ENCODE measurements around the gene FNDC4.

GRCh38 chr2:27493948-27494283 is 1.1 kb downstream of the FNDC4 start:
- TF ChIP-seq, protein P1, sequence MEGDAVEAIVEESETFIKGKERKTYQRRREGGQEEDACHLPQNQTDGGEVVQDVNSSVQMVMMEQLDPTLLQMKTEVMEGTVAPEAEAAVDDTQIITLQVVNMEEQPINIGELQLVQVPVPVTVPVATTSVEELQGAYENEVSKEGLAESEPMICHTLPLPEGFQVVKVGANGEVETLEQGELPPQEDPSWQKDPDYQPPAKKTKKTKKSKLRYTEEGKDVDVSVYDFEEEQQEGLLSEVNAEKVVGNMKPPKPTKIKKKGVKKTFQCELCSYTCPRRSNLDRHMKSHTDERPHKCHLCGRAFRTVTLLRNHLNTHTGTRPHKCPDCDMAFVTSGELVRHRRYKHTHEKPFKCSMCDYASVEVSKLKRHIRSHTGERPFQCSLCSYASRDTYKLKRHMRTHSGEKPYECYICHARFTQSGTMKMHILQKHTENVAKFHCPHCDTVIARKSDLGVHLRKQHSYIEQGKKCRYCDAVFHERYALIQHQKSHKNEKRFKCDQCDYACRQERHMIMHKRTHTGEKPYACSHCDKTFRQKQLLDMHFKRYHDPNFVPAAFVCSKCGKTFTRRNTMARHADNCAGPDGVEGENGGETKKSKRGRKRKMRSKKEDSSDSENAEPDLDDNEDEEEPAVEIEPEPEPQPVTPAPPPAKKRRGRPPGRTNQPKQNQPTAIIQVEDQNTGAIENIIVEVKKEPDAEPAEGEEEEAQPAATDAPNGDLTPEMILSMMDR (IDR thresholded peaks at IDR 0.05) = no peak
- TF ChIP-seq POLR2A (IDR thresholded peaks at IDR 0.05) = no peak

Data from uterus (tissue), 2 donors.